CD4-positive, alpha-beta T cell treated with Interleukin-4 for 1 hour (primary cell): ENCODE results near the gene ZNF683.
"Not testable (repeated sequence)": the region's sequence is repeated elsewhere in the genome, so short reads cannot be mapped to it uniquely, and the experiment has no call there.

ENCODE experiments used
- DNase-seq, 2 donors: peaks; one replicate each; pipeline ENCODE4 v3.0.0-alpha.2; 2020 to 2022

ZNF683 gene

GRCh38 chr1:26372611-26373010 lies at the start of gene ZNF683:
Gene ZNF683, minus strand, starts transcription at chr1:26372750. Its CDS starts 4,179 bp downstream, at chr1:26368571.
- DNase-seq: not testable (repeated sequence)

GRCh38 chr1:26419494-26419893 lies 46.9 kb upstream of the ZNF683 start:
- DNase-seq: no peak

- DNase-seq: no peak
Observed at GRCh38 chr1:26418865-26419349, 46.4 kb upstream of the ZNF683 start.

GRCh38 chr1:26417111-26417759 lies 44.7 kb upstream of the ZNF683 start:
- peak; percentile 84 to 85 for DNase-seq

- DNase-seq: no peak
Observed at GRCh38 chr1:26413031-26413430, 40.5 kb upstream of the ZNF683 start.

- DNase-seq: no peak
Observed at GRCh38 chr1:26412180-26412840, 39.8 kb upstream of the ZNF683 start.

- no peak for DNase-seq
Observed at GRCh38 chr1:26411624-26412074, 39.1 kb upstream of the ZNF683 start.

GRCh38 chr1:26410706-26411623 lies 38.4 kb upstream of the ZNF683 start, which contains the start of gene LIN28A:
Gene LIN28A, plus strand, starts transcription at chr1:26410817. Its CDS starts 75 bp downstream, at chr1:26410892.
- DNase-seq: no peak

GRCh38 chr1:26409191-26409807 lies 36.7 kb upstream of the ZNF683 start:
- DNase-seq: no peak

- DNase-seq: peak; percentile 67 to 80
Observed at GRCh38 chr1:26408604-26409003, 36.1 kb upstream of the ZNF683 start.

GRCh38 chr1:26405281-26405915 lies 32.8 kb upstream of the ZNF683 start:
- DNase-seq: no peak

- no peak for DNase-seq
Observed at GRCh38 chr1:26404641-26405040, 32.1 kb upstream of the ZNF683 start.

- DNase-seq: no peak
Observed at GRCh38 chr1:26403656-26404055, 31.1 kb upstream of the ZNF683 start.

GRCh38 chr1:26401891-26402290 lies 29.3 kb upstream of the ZNF683 start:
- DNase-seq: no peak

GRCh38 chr1:26399034-26399433 lies 26.5 kb upstream of the ZNF683 start:
- DNase-seq: no peak

- no peak for DNase-seq
Observed at GRCh38 chr1:26395754-26396153, 23.2 kb upstream of the ZNF683 start.

GRCh38 chr1:26391450-26391849 lies 18.9 kb upstream of the ZNF683 start:
- peak; percentile 53 to 76 for DNase-seq

- no peak for DNase-seq
Observed at GRCh38 chr1:26389604-26390247, 17.2 kb upstream of the ZNF683 start.

- DNase-seq: no peak
Observed at GRCh38 chr1:26388791-26389445, 16.4 kb upstream of the ZNF683 start.

- no peak for DNase-seq
Observed at GRCh38 chr1:26387447-26387846, 14.9 kb upstream of the ZNF683 start.

- DNase-seq: not testable (repeated sequence)
Observed at GRCh38 chr1:26385063-26385462, 12.5 kb upstream of the ZNF683 start.
